ENCODE measurements around the gene TPM1.

TPM1 gene

DNA sequence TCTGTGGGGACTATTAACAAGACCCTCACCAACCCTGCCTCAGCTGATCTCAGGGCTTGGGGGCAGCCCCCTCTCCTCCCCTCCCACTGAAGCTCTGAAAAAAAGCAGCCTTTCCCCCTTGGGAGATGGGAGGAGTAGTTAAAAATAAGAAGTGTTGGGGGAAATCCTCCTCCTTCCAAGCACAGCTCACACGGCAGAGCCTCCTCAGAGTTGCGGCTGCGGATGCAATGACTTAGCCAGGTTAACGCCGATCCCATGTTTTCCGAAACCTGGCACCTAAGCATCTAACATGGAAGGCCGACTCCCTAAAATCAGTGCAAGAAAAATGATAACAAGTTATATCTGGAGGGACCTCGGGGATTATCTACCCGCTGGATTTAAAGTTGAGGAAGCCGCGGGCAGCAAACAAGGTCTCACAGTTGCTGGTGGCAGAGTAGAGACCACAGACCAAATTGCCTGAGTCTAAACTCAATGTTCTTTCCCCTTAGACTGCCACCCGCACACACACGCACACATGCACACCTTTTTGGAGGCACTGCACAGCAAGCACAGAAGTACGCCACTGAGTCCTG, 1.1 kb upstream of the TPM1 start:
- TF ChIP-seq TAF1 (IDR thresholded peaks at IDR 0.05; ENCODE audit: borderline replicate concordance, insufficient read depth, low read length) (no peak), SIN3A (IDR thresholded peaks at IDR 0.05; ENCODE audit: borderline replicate concordance, insufficient read depth, low read length) (no peak), FOXP2 (optimal IDR thresholded peaks at IDR 0.05; ENCODE audit: borderline replicate concordance, extremely low read depth, extremely low read length, insufficient read depth) (no peak), POLR2AphosphoS5 (IDR thresholded peaks at IDR 0.05; ENCODE audit: low read depth, low read length) (no peak)
- TF ChIP-seq, protein P1, sequence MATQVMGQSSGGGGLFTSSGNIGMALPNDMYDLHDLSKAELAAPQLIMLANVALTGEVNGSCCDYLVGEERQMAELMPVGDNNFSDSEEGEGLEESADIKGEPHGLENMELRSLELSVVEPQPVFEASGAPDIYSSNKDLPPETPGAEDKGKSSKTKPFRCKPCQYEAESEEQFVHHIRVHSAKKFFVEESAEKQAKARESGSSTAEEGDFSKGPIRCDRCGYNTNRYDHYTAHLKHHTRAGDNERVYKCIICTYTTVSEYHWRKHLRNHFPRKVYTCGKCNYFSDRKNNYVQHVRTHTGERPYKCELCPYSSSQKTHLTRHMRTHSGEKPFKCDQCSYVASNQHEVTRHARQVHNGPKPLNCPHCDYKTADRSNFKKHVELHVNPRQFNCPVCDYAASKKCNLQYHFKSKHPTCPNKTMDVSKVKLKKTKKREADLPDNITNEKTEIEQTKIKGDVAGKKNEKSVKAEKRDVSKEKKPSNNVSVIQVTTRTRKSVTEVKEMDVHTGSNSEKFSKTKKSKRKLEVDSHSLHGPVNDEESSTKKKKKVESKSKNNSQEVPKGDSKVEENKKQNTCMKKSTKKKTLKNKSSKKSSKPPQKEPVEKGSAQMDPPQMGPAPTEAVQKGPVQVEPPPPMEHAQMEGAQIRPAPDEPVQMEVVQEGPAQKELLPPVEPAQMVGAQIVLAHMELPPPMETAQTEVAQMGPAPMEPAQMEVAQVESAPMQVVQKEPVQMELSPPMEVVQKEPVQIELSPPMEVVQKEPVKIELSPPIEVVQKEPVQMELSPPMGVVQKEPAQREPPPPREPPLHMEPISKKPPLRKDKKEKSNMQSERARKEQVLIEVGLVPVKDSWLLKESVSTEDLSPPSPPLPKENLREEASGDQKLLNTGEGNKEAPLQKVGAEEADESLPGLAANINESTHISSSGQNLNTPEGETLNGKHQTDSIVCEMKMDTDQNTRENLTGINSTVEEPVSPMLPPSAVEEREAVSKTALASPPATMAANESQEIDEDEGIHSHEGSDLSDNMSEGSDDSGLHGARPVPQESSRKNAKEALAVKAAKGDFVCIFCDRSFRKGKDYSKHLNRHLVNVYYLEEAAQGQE (IDR thresholded peaks at IDR 0.05; ENCODE audit: insufficient read depth in 1 of 2, low read depth in 2 of 2, low read length in 2 of 2) = no peak

DNA sequence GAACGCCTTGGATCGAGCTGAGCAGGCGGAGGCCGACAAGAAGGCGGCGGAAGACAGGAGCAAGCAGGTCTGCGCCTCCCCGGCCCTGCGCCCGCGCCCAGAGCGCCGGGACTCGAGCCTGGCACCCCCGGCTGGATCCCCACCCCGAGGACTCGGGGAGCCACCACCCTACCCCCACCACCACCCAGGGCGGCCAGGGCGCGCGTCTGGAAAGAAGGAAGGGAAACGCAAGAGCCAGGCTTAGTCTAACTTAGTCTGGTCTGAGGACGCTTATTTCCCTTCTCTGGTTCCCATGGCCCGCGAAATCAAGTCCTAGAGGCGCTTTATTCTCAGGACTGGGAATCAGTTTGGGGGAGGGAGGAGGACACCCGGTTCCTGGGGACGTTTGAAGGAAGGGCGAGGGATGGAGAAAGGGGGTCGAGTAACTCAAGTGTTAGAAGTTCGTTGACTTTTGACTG, 359 bp downstream of the TPM1 start:
- TF ChIP-seq SIN3A (IDR thresholded peaks at IDR 0.05; ENCODE audit: borderline replicate concordance, insufficient read depth, low read length) (no peak), TAF1 (IDR thresholded peaks at IDR 0.05; ENCODE audit: borderline replicate concordance, insufficient read depth, low read length) (no peak), POLR2AphosphoS5 (IDR thresholded peaks at IDR 0.05; ENCODE audit: low read depth, low read length) (no peak), FOXP2 (optimal IDR thresholded peaks at IDR 0.05; ENCODE audit: borderline replicate concordance, extremely low read depth, extremely low read length, insufficient read depth) (no peak)
- TF ChIP-seq, protein P1 (IDR thresholded peaks at IDR 0.05; ENCODE audit: insufficient read depth in 1 of 2, low read depth in 2 of 2, low read length in 2 of 2) = no peak

DNA sequence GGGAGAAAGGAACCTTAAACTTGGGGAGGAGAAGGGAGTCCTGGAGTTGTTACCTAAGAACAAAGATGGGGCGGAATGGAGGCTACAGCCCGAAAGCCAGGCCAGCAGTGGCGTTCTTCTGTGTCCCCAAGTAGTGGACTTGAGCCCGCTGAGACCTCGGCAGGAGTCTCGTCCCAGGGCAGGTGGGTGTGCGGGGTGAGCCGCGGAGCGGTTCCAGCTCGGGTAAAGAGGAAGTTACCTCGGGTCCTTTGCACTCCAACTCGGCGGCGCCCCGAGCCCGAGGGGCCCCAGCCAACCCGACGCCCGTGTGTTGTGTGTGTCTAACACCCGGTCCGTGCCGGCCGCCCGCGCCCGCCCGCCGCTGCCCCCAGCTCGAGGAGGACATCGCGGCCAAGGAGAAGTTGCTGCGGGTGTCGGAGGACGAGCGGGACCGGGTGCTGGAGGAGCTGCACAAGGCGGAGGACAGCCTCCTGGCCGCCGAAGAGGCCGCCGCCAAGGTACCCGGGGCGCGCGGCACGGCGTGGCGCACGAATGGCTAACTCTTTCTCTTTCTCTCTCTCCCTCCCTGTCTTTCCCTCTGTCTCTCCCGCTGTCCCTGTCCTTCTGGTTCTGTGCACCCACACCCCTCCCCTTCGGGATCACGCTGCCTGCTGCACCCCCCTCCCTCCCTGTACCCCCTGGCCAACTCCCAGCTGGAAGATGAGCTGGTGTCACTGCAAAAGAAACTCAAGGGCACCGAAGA, 959 bp downstream of the TPM1 start:
- TF ChIP-seq, protein P1 (IDR thresholded peaks at IDR 0.05; ENCODE audit: insufficient read depth in 1 of 2, low read depth in 2 of 2, low read length in 2 of 2) = no peak
- no peak for TF ChIP-seq SIN3A (IDR thresholded peaks at IDR 0.05; ENCODE audit: borderline replicate concordance, insufficient read depth, low read length)
- no peak for TF ChIP-seq TAF1 (IDR thresholded peaks at IDR 0.05; ENCODE audit: borderline replicate concordance, insufficient read depth, low read length)
- no peak for TF ChIP-seq POLR2AphosphoS5 (IDR thresholded peaks at IDR 0.05; ENCODE audit: low read depth, low read length)
- TF ChIP-seq FOXP2 (optimal IDR thresholded peaks at IDR 0.05; ENCODE audit: borderline replicate concordance, extremely low read depth, extremely low read length, insufficient read depth) = no peak

DNA sequence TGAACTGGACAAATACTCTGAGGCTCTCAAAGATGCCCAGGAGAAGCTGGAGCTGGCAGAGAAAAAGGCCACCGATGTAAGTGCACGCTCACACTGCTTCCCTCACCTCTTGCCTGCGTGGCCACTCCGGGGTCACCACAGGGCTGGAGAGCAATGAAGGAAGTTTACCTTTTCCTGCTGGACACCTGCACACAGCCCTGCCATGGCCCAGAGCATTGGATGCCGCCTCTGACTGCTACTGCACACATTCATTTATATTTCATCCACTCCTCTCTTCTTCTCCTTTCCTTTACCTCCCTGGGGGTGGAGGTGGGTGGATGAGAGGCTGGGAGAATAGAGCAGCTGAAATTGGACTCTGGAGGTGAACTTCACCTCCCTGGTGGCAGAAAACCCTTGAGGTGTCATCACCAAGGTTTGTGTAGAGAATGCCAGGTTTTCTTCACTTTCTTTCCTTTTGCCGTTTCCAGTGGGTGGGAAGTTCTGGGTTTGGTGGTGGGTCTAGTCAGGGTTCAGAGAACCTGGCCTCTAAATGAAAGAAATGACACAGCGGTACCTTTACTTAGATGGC, 1.6 kb downstream of the TPM1 start:
- TF ChIP-seq TAF1 (IDR thresholded peaks at IDR 0.05; ENCODE audit: borderline replicate concordance, insufficient read depth, low read length) (no peak), FOXP2 (optimal IDR thresholded peaks at IDR 0.05; ENCODE audit: borderline replicate concordance, extremely low read depth, extremely low read length, insufficient read depth) (no peak), SIN3A (IDR thresholded peaks at IDR 0.05; ENCODE audit: borderline replicate concordance, insufficient read depth, low read length) (no peak)
- TF ChIP-seq, protein P1 (IDR thresholded peaks at IDR 0.05; ENCODE audit: insufficient read depth in 1 of 2, low read depth in 2 of 2, low read length in 2 of 2) = no peak

Measured in PFSK-1 (cell line).